Measurements from ENCODE around the gene FAM78A.

DNA sequence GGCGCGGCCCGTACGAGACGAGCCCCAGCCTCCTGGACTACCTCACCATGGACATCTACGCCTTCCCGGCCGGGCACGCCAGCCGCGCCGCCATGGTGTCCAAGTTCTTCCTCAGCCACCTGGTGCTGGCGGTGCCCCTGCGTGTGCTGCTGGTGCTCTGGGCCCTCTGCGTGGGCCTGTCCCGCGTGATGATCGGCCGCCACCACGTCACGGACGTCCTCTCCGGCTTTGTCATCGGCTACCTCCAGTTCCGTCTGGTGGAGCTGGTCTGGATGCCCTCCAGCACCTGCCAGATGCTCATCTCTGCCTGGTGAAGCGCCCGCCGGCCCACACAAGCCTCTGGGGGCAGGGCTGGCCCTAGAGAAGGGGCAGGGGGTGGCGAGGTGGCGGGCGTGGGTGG is 31.7 kb upstream of the FAM78A start:
- TF ChIP-seq, protein P1, sequence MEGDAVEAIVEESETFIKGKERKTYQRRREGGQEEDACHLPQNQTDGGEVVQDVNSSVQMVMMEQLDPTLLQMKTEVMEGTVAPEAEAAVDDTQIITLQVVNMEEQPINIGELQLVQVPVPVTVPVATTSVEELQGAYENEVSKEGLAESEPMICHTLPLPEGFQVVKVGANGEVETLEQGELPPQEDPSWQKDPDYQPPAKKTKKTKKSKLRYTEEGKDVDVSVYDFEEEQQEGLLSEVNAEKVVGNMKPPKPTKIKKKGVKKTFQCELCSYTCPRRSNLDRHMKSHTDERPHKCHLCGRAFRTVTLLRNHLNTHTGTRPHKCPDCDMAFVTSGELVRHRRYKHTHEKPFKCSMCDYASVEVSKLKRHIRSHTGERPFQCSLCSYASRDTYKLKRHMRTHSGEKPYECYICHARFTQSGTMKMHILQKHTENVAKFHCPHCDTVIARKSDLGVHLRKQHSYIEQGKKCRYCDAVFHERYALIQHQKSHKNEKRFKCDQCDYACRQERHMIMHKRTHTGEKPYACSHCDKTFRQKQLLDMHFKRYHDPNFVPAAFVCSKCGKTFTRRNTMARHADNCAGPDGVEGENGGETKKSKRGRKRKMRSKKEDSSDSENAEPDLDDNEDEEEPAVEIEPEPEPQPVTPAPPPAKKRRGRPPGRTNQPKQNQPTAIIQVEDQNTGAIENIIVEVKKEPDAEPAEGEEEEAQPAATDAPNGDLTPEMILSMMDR (IDR thresholded peaks at IDR 0.05; ENCODE audit: low read length) = no peak
- TF ChIP-seq EZH2 (optimal IDR thresholded peaks at IDR 0.05; ENCODE audit: low read depth, low read length) (no peak), EZH2phosphoT487 (IDR thresholded peaks at IDR 0.05; ENCODE audit: low read length) (no peak)
